ENCODE measurements around the gene HDAC9.

HDAC9 gene

DNA sequence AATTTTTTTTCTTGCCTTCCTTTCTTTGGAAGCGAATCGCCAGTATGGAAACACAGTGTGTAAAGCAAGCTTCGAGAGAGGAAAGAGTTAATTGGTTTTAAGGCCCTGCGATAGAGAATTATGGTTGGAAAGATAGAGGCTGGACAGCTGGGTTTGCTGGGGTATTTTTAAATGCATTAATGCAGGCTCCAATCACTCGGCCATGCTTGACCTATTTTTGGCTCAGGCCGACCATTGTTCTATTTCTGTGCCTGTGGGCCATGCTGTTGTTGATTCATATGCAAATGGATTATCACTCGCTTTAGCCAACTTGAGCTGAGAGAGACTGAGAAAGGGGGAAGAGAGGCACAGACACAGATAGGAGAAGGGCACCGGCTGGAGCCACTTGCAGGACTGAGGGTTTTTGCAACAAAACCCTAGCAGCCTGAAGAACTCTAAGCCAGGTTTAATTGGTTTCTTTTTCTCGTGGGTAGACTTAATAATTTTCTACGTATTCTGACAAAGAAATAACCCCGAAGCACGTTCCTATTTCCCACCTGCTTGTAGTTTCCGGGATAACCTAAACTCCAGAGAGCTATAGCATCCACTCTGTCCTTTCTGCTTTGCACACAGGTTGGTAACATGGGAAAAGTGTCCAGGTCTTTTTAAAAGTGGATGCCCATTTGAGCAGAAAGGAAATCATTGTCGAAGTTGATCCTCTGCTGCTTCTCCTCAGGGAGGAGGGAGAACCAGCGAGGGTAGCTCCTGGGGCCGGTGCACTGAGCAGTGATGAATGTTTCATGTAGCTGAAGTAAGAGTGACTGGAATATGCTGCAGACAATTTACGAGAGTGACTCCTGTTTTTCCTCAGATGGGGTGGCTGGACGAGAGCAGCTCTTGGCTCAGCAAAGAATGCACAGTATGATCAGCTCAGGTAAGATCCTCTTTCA, at the start of gene HDAC9:
TSS of gene HDAC9 (plus strand) at position 338 of the 929 bp plus-strand sequence. CDS start at position 892, 554 bp downstream.
- DNase-seq (ENCODE audit: low read depth in 3 of 3): no peak

DNA sequence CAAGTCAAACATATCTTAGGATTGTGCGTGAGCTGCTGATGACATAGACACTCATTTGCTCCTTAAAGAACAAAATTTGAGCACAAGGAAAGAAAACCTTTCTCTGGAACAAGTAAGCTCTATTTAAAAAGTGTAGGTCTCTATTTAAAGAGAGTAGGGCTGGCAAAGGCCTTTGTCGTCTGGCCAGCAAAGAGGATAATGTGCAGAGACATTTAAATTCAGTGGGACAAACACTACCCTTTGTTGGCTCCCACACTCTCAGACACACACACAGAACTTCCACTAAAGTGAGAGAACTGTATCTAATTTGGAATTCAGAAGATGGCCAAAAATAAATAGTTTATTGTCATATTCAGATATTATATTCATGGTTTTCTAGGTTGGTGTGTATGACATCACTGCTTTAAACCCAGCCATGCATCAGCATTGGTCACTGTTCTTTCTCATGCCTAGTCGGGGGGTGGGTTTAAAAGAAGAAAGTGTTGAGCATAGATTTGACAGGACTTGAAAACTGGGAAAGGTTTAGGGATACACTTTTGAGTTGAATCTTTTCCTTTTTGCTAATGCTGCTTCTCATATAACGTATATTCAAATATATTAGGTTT, 49.5 kb upstream of the HDAC9 start:
- DNase-seq (ENCODE audit: low read depth in 3 of 3): no peak

DNA sequence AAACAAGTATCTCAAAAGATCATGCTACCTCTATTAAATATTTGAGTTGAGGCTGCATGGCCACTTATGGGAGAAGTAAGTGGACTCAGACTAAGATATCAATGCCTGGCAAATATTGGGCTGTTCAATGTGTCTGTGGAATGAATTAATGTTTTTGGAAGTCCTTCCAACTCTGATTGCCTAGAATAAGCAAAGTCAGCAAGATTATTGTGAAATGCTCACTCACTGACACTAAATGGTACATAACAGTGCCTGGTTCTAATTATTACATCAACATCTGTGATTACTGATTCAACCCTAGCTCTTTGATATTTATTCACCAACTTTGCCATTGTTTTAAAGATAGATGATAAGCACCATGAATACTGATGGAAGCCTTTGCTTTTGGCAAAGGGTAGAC, 45.5 kb upstream of the HDAC9 start:
- DNase-seq (ENCODE audit: low read depth in 3 of 3): no peak

DNA sequence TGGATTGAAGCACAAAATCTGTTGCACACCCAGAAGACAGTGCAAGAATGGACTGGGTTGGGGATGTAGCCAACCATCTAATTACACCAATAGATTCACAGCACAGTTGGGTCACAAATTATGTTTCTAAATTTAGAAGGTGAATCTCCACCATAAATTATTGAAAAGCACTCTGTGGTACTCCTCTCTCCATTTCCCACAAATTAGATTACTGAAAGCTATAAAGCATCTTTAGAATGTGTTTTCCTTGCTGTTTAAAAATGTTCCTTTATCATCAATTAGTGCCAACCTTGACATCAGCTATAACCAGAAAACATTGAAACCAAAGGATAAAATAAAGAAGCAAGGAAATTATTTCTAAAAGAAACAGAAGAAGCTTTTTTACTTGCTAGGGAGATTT, 39.9 kb upstream of the HDAC9 start:
- DNase-seq (ENCODE audit: low read depth in 3 of 3): no peak

DNA sequence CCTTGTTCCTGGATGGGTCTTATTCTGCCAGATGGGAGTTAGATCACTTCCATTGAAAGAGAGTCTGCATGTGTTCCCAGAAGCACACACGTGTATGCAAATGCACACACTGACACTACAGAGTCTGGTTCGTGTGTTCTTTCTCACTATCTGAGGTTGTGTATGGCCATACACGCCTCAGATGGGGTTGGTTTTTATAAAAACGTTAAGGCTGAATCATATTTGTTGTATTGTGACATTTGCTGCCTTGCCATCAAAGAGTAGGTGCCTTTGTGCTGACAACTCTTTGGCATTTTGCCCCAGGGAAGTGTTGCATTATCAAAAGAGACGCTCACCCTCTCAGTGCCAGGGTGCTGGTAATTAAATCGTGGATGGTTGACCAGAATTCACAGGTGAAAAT, 37.7 kb upstream of the HDAC9 start:
- DNase-seq (ENCODE audit: low read depth in 3 of 3): no peak

DNA sequence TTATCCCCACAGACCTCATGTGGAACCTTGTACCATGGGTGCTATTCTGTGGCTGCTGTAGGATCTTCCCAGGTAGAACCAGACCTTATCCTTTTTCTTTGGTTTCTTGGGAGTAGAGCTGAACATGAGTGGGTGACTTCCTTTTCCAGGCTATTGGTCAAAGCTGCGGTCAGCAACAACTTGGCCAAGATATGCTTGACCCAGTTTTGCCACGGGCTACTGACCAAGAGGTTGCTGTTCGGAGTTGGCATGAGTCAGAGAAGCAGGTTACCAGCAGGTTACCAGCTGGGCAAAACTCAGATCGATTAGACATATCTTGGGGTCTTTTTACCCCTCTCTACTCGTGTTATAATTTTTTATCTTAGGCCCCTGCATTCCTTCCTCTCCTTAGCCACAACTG, 36.7 kb upstream of the HDAC9 start:
- DNase-seq (ENCODE audit: low read depth in 3 of 3): no peak

DNA sequence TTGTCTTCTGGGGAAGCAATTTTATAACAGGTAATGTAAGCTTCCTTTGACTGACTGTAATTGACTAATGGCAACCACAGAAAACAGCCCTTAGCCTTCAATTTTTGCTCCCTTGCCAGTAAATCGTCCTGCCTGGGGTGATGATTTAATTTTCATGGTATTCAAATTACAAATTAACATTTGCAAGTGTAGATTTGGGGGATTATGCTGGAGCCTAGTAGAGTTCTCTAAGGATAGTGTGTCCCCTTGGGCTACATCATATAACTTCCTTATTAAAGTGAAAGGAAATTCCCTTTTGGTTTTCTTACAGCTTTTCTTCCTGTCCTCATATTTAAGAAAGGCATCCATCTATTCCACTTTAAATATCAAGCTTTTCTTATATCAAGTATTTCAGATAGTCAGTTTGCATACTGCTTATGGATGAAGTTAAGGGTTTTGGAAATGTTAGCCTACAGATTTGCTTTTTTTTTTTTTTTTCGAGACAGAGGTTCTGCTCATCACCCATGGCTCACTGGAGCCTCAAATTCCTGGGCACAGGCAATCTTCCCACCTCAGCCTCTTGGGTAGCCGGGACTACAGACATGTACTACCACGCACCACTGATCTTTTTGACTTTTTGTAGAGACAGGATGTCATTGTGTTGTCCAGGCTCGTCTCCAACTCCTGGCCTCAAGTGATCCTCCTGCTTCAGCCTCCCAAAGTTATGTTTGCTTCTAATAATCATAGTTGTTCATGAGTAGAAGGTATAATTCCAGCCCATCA, 35.9 kb upstream of the HDAC9 start:
- DNase-seq (ENCODE audit: low read depth in 3 of 3): no peak

DNA sequence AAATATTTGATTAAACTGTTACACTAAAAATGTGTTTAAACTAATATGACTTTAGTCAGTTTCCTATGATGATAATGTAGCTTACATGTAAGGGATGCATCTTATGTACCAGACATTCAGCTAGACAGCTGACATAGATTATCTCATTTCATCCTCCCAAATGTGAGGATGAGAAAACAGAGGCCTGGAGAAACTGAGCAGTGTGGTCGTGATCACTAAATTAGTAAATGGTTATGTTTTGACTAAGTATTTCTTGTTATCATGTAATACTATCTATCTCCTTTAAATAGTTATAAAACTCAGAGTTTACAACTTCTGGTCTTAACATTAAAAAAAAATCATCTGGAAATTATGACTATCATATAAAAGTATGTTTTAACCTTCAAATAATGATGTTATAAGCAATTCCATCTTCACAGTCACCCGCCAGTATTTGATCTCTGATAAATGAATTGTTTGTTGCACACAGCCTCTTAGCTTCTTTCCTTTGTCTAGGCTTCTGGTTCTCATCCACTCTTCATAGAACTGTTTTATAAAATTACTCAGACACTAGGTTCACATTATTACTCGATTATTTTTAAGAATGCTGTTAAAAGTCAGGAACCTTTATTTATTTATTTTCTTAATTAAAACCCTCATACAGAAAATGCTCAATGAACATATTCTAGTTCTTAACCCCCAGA, 33.6 kb upstream of the HDAC9 start:
- no peak for DNase-seq (ENCODE audit: low read depth in 3 of 3)

DNA sequence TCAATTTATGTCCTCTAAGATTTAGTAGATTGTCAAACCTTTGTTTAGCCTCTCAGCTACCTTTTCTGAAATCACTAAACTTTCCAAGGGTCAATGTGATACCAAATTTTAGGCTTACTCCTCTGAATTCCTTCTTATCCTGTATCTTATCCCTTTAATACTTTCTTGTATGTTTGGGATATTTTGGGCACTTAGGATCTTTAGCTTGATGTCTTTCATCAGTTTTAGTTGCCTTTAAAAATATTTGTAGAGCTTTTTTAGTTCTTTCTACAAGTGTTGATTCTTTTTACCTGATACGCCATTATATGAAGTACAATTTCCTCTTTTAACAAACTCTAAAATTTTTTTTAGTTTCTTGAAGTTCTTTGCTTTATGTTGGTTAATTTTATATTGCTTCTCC, 30.7 kb upstream of the HDAC9 start:
- no peak for DNase-seq (ENCODE audit: low read depth in 3 of 3)

DNA sequence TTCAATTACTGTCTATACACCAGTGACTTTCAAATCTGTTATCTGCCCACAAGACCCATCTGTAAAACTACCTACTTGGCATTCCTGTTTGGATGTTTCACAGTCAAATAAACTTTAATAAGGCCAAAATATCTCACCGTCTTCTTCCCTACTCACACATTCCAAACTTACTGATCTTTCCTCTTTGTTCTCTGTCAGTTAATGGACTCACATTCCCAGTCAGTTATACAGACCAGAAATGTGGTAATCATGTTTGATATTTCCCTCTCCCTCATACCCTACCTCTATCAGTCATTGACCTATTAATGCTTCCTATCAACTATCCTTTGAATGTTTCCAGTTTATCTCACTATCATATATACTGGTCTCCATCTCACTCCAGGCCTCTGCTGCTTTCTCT, 28.5 kb upstream of the HDAC9 start:
- no peak for DNase-seq (ENCODE audit: low read depth in 3 of 3)

DNA sequence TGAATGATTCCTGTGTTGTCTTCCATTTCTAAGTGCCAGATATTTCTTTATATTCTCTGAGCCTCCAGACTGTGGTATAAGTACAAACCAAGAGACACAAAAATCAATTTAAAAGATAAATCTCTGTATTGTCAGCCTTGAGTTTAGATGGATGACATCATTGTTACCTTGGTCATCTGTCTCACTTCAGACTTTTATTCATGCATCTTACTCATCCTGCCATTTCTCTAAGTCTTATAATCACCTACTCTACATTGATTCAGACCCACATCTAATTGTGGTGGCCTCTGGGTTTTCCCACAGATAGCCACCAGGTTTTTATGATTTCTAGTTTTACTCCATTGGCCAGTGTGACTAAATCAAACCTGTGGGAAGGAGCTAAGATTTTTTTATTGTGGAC, 26.8 kb upstream of the HDAC9 start:
- DNase-seq (ENCODE audit: low read depth in 3 of 3): no peak

DNA sequence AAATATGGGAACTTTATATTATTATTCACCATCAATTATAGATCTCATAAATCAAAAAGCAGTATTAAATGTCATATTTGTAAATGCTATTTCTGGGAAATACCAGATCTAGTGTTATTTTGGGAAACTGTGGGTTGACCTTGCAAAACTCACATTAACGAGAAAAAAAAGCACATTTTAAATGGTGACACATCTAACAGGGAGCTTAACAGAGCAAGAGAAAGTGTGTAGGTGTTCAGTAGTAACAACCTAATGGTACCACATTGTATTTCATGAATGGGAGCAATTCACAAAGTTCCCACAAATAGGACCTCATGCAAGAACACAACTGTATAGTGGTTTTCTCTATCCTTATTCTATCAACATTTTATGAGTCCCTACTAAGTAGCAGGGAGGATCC, 26.2 kb upstream of the HDAC9 start:
- DNase-seq (ENCODE audit: low read depth in 3 of 3): no peak

DNA sequence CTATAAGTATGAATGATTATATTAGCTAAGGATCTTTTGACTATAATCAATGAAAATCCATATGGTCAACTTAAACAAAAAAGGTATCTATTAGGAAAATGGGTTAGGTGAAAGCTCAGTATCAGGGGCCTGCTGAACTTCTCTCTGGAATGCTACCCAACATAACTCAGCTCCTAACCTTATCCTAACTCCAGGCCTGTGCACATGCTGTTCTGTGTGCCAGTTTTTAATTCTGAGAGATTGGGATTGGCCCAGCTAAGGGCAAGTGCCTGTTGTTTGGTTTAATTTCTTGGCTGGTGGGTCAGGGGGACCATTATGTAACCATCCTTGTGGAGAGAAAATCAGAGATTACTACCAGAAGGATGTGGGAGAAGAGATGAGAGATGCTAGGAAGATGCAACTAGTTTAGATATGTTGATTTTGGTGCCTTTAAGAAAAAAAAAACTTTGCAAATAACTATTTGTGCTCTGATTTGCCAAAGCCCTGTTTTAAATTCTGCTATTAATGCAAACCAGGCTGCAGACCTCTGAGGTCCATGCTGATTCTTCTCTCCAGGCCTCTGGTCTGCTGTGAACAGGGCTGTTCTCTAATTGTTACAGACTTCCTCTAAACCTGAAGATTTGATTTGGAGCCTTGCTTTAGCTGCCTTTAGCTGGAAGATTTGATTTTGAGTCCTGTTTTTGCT, 23.9 kb upstream of the HDAC9 start:
- no peak for DNase-seq (ENCODE audit: low read depth in 3 of 3)

DNA sequence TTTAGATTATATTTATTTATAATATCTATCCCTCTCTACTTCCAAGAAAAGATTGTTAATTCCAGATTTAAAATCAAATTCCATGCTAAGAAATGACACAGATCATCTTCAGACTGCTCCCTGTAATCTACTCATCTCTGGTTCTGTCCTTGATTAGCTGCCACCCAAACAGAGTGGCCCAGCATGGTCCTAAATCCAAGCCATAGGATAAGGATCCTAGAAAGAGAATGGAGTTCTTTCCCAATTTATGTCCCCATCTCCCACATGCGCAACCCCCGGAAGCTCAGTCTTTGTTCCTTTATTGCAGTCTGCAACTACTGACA, 23.4 kb upstream of the HDAC9 start:
- DNase-seq (ENCODE audit: low read depth in 3 of 3): no peak

DNA sequence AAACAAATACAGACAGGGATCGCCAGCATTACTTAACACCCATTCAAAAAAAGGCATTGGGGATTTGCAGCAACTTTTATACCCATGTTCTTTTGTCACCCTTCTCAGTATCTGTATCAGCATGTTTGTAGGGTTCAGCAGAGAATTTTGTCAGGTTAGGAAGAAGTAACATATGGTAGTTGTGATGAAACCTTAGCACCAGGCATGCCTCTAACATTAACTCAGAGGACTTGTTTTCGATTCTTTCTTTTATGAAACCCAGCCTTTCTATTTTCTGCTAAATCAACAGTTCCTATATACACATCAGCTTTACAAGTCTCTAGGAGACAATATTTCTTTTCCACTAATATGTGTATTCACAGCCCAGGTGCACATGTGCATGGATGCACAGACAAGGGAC, 22.4 kb upstream of the HDAC9 start:
- no peak for DNase-seq (ENCODE audit: low read depth in 3 of 3)

DNA sequence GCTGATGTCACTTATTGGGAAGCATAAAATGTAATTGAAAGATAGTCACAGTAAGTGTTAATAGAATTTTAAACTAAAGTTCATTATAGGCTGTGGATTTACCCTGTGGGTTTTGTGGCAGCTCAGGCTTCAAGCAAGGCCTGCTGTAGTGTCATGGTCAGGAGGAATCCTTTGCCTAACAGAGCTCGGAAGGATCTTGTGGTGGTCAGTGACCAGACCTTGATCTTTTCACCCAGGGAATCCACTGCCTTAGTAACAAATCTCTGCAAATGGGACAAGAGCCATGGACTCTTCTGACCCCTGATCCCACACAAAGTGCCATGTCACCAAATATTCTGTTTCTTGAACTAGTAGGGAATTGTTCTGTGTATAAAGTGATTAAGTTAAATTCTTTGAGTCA, 20.6 kb upstream of the HDAC9 start:
- DNase-seq (ENCODE audit: low read depth in 3 of 3): no peak

DNA sequence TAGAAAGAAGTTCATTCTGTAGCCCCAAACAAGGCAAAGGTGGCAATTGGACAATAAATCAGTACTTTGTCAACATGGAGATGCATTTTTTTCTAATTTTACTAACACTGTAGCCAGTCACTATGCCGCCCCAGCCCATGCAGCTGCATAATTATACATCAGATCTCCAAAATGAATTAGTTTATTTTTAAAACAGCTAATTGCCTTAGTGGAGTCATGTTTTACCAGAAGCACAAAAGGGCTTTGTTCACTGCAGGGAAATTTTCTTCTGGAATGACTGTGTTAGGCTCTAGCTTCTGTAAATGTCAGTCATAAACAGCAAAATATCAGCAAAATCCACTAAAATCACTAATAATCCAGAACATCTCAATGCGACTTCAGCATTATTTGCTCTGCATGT, 20.1 kb upstream of the HDAC9 start:
- no peak for DNase-seq (ENCODE audit: low read depth in 3 of 3)

DNA sequence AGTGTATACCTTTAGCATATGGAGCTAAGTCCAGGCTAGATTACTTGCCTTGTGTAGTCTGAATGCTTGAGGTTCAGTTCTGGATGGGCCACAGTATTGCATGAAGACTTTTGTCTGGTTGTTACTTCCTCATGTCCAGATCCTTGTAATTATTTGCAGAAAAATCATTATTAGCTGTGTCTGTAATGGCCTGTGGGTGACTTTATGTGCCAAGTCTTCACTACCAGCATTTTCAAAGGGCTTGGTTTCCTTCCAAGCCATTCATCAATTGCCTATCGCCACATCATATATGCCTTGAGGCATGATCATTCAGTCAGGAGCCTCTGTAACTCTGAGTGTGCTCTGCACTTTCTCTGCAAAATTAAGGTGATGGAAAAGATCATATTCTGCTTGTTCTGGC, 13.8 kb upstream of the HDAC9 start:
- DNase-seq (ENCODE audit: low read depth in 3 of 3): no peak

DNA sequence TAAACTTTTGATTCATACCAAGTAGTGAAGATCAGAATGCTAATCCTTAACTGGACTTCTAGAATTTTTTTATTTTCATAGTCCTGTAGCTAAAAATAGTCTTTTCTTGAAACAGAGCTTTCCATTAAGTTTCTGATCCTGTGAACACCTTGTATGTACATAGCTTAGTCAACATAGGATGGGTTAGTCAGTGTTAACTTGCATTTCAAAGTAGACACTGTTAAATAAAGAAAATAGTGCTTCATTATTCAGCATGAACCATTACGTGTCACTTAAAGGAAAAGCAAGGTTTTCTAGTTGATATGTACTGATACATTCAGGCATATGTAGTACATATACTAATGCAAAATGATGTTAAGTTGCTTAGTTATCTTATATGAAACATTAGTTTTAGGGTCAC, 7.5 kb upstream of the HDAC9 start:
- DNase-seq (ENCODE audit: low read depth in 3 of 3): no peak

DNA sequence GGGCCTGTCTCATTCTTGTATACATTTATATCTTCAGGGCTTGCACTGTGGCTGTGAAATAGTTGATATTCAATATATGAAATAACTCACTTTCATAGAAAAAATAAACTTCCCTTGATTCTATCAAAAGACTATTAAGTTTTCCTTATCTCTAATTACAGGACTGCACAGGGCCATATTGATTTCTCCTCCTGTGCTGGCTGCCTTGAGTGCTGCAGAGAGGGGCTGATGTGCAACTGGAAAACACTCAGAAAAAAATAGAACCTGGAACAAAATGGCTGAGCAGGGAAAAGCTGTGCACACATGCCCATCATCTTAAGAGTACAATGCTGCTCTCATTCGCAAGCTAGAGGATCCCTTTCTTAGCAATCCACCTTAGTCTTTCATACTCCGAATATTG, 5.9 kb upstream of the HDAC9 start:
- DNase-seq (ENCODE audit: low read depth in 3 of 3): no peak

DNA sequence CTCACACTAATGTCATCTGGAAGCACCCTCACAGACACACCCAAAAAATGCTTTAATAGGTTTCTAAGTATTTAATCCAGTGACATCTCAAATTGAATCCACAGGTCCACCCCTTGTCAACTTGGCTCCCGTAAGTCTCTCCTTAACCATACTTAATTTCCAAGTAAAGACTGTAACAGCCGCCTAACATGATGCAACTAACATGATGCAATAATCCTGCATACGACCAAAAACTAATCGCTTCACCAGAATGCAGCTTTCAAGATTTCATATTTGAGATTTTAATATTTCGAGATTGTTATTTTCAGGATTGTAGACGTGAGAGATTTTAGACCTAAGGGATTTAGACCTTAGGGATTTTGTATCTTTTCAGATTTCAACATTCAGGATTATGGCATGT, 3.7 kb upstream of the HDAC9 start:
- DNase-seq (ENCODE audit: low read depth in 3 of 3): no peak

DNA sequence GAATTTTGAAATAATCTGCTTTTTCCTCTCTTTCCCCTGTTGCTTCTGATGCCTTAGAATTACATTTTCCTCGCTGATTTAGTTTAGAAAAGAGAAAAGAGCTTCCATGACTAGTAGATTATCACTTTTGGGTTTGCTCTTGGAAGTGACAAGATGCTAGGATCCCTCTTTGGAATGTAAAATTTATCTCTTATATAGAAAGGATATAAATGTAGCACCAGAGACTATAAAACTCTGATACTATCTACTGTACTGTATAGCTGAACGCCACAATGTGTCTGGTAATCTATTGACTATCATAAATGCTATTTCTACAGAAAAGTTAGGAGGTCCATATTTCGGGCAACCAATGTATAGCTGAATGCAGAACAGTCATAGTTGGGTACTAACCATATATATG, 1.1 kb upstream of the HDAC9 start:
- DNase-seq (ENCODE audit: low read depth in 3 of 3): no peak
